Measurements from ENCODE around the gene MRPL55.

The MRPL55 gene

DNA sequence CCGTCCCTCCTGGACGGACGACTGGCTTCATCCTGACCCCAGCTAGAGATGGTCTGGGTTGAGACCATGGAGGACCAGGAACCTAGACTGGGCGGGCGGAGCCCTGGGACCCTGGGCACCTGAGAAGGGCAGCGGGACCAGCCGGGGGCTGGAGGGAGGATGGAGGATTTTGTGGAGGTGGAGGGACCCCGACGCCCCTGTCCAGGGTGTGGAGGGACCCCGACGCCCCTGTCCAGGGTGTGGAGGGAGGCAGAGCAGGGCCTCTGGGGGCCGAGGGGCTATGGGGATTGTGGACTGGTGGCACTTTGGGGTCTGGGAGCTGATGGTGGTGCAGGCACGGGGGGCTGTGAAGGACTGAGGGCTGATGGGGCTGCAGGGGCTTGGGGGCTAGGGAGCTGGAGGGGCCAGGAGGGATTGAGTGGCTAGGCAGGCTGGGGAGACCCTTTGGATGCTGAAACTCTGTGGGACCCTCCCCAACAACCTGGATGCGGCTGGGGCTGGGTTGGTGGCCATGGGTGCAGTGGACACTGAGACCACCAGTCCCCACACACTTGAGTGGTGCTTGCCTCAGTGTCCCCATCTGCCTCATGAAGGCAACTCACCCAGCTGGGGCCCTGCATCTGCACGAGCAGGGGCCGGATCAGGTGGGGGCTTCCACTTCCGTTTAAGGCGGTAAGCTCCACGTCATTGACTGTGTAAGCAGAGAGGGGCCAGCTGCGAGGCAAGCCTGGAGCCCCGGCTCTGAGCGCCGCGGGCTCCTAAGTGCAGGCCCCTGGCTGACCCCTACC, 48.0 kb upstream of the MRPL55 start:
- H3K4me2 ChIP-seq (ENCODE audit: low read length), result no peak overlapping the region
- no peaks in the 10 kb centered on the region for H3K79me2 ChIP-seq (ENCODE audit: insufficient read depth, low read length)
- no peaks in the 10 kb centered on the region for H4K20me1 ChIP-seq (ENCODE audit: insufficient read depth, low read length)
- H3K9me2 ChIP-seq (ENCODE audit: low read depth, low read length), result no peaks in the 10 kb centered on the region
- H3K9ac ChIP-seq (ENCODE audit: low read length), result no peak overlapping the region
- no peak for TF ChIP-seq EZH2 (IDR thresholded peaks at IDR 0.05; ENCODE audit: borderline replicate concordance, low read length)
- no peak for TF ChIP-seq CTCF (IDR thresholded peaks at IDR 0.05; ENCODE audit: low read length)
- H3K27me3 ChIP-seq (ENCODE audit: insufficient read depth, low read length), result no peaks in the 10 kb centered on the region
- H3K36me3 ChIP-seq (ENCODE audit: insufficient read depth, low read length), result no peaks in the 10 kb centered on the region
- no peak overlapping the region for H3K27ac ChIP-seq (ENCODE audit: low read depth, low read length, poor library complexity, severe bottlenecking)
- H3F3A ChIP-seq (ENCODE audit: insufficient read depth, low read length), result no peaks in the 10 kb centered on the region
- no peaks in the 10 kb centered on the region for H3K9me3 ChIP-seq (ENCODE audit: low read length)
- H2AFZ ChIP-seq (ENCODE audit: low read length), result no peak overlapping the region
- H3K4me1 ChIP-seq (ENCODE audit: insufficient read depth, low read length, severe bottlenecking), result no peaks in the 10 kb centered on the region
- H3K4me3 ChIP-seq (ENCODE audit: low read depth, low read length, poor library complexity, severe bottlenecking), result no peak overlapping the region

- no peaks in the 10 kb centered on the region for H4K20me1 ChIP-seq (ENCODE audit: insufficient read depth, low read length)
- no peaks in the 10 kb centered on the region for H3K4me1 ChIP-seq (ENCODE audit: insufficient read depth, low read length, severe bottlenecking)
- H3K9me3 ChIP-seq (ENCODE audit: low read length), result no peaks in the 10 kb centered on the region
- no peaks in the 10 kb centered on the region for H3K36me3 ChIP-seq (ENCODE audit: insufficient read depth, low read length)
- H3K9me2 ChIP-seq (ENCODE audit: low read depth, low read length), result no peaks in the 10 kb centered on the region
- no peaks in the 10 kb centered on the region for H3K27me3 ChIP-seq (ENCODE audit: insufficient read depth, low read length)
- TF ChIP-seq EZH2 (IDR thresholded peaks at IDR 0.05; ENCODE audit: borderline replicate concordance, low read length), result no peak
- no peak for TF ChIP-seq CTCF (IDR thresholded peaks at IDR 0.05; ENCODE audit: low read length)
- H3K79me2 ChIP-seq (ENCODE audit: insufficient read depth, low read length), result no peaks in the 10 kb centered on the region
- H3K4me3 ChIP-seq (ENCODE audit: low read depth, low read length, poor library complexity, severe bottlenecking), result no peak overlapping the region
- no peak overlapping the region for H3K27ac ChIP-seq (ENCODE audit: low read depth, low read length, poor library complexity, severe bottlenecking)
- H3K9ac ChIP-seq (ENCODE audit: low read length), result no peak overlapping the region
- H2AFZ ChIP-seq (ENCODE audit: low read length), result no peak overlapping the region
- H3K4me2 ChIP-seq (ENCODE audit: low read length), result no peak overlapping the region
- H3F3A ChIP-seq (ENCODE audit: insufficient read depth, low read length), result no peaks in the 10 kb centered on the region
These were observed 47.4 kb upstream of the MRPL55 start for GRCh38 chr1:228156515-228156881.

- no peak overlapping the region for H3K9ac ChIP-seq (ENCODE audit: low read length)
- no peaks in the 10 kb centered on the region for H3K27me3 ChIP-seq (ENCODE audit: insufficient read depth, low read length)
- no peak for TF ChIP-seq EZH2 (IDR thresholded peaks at IDR 0.05; ENCODE audit: borderline replicate concordance, low read length)
- no peak for TF ChIP-seq CTCF (IDR thresholded peaks at IDR 0.05; ENCODE audit: low read length)
- H3K4me1 ChIP-seq (ENCODE audit: insufficient read depth, low read length, severe bottlenecking), result no peaks in the 10 kb centered on the region
- no peaks in the 10 kb centered on the region for H3F3A ChIP-seq (ENCODE audit: insufficient read depth, low read length)
- H3K4me2 ChIP-seq (ENCODE audit: low read length), result no peak overlapping the region
- no peaks in the 10 kb centered on the region for H3K79me2 ChIP-seq (ENCODE audit: insufficient read depth, low read length)
- no peaks in the 10 kb centered on the region for H3K36me3 ChIP-seq (ENCODE audit: insufficient read depth, low read length)
- no peaks in the 10 kb centered on the region for H3K9me2 ChIP-seq (ENCODE audit: low read depth, low read length)
- no peaks in the 10 kb centered on the region for H4K20me1 ChIP-seq (ENCODE audit: insufficient read depth, low read length)
- H3K9me3 ChIP-seq (ENCODE audit: low read length), result no peaks in the 10 kb centered on the region
- no peak overlapping the region for H3K27ac ChIP-seq (ENCODE audit: low read depth, low read length, poor library complexity, severe bottlenecking)
- no peak overlapping the region for H2AFZ ChIP-seq (ENCODE audit: low read length)
- no peak overlapping the region for H3K4me3 ChIP-seq (ENCODE audit: low read depth, low read length, poor library complexity, severe bottlenecking)
These were observed 46.8 kb upstream of the MRPL55 start for GRCh38 chr1:228155596-228156514.

All from OCI-LY1 (cell line).